H54 (cell line): Measurements from ENCODE around the gene NUDCD3.
"Not testable (repeated sequence)": the region's sequence is repeated elsewhere in the genome, so short reads cannot be mapped to it uniquely, and the experiment has no call there.

ENCODE experiments used
- DNase-seq: peaks from one replicate; pipeline ENCODE4 v3.0.0; 2011; ENCODE audit warnings: low spot score, mixed read lengths; ENCODE audit not compliant: insufficient read length
- FAIRE-seq: peaks from 3 replicates; lab custom pipeline; 2011; peaks lifted over from hg19 to GRCh38; lab: Jason Lieb, UNC
- POLR2A ChIP-seq: IDR thresholded peaks from 2 replicates; pipeline ENCODE4 v1.6.1; 2011; ENCODE audit warnings: low read depth, mild to moderate bottlenecking, low read length

NUDCD3 gene

DNA sequence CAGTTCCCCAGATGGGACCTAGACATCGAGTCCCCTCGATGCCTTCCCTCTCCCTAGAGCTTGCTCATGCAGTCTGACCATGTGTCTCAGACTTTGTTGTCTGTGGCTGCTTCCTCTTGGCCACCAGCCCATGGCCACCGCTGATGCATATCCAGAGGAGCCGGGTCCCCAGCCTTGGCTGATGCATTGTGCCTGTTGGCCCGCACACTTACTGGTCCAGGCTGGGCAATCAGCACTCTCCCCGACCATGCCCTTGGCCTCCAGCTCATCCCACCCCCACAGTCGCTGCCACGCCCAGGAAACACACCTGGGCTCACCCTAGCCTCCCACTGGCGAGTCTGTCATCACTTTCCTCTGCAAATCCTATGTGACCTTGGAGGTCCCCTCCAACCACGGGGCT, 40.5 kb upstream of the NUDCD3 start:
- DNase-seq (no peak), FAIRE-seq (no peak)
- no peak for TF ChIP-seq POLR2A

DNA sequence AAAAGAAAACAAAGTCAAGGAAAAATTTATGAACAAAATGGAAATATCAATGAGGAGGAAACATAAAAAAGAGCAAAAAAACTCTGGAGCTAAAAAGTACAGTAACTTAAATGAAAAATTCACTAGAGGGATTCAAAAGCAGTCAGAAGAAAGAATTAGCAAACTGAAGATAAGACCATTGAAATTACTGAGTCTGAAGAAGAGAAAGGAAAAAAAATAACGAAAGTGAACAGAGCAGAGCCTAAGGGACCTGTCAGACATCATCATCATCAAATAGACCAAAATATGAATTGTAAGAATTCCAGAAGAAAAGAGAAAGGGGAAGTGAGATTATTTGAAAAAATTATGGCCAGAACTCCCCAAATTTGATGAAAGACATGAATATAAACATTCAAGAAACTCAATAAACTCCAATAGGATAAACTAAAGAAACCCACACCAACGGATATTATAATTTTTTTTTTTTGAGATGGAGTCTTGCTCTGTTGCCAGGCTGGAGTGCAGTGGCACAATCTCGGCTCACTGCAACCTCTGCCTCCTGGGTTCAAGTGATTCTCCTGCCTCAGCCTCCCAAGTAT, 34.4 kb upstream of the NUDCD3 start:
- DNase-seq (no peak), FAIRE-seq (no peak)
- no peak for TF ChIP-seq POLR2A

DNA sequence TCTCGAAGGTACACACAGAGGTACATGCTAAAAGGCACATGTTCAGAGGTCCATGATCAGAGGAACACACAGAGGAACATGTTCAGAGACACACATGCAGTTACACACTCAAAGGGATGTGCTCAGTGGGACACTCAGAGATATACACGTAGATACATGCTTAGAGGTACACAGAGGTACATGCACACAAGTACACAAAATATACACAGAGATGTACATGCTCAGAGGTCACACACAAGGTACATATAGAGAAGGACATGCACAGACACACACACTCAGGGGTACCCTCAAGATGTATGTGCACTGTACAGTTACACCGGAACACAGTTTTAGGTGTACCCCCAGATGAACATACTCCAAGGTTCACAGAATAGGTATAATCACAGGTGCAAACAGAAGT, 31.9 kb upstream of the NUDCD3 start:
- FAIRE-seq (no peak), DNase-seq (no peak)
- TF ChIP-seq POLR2A = no peak

DNA sequence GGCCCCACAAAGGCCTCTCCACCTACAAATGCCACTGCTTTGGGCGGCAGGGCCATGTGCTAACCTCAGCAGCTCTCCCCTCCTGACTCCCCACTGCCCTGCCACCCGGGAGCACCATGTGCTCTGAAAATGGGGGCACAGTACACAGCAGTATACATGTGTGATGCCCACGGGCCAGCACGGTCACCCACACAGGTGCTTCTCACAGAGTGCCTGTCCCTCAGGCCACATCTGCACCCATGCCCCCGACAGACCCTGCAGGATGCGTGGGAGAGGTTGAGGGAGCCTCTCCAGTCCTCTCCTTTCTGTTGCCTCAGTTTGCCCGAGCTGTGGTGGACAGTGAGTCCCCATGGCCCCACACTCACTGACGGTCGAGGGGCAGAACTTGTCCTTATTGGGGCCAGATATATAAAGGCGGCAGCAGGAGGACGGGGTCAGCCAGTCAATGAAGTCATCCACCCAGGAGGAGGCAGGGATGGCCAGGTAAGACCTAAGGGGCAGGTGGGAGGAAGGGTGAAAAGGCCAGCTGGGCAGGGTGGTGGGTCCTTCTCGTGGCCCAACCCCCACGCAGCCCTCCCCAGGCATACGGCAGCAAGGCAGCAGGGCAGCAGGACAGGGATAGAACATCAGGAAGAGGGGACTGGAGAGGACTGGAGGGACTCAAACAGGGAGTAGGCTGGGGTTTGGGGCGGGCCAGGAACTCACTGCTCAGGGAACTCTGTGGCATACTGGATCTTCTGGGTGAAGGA, 31.1 kb upstream of the NUDCD3 start:
- no peak for TF ChIP-seq POLR2A
- no peak for DNase-seq
- no peak for FAIRE-seq

DNA sequence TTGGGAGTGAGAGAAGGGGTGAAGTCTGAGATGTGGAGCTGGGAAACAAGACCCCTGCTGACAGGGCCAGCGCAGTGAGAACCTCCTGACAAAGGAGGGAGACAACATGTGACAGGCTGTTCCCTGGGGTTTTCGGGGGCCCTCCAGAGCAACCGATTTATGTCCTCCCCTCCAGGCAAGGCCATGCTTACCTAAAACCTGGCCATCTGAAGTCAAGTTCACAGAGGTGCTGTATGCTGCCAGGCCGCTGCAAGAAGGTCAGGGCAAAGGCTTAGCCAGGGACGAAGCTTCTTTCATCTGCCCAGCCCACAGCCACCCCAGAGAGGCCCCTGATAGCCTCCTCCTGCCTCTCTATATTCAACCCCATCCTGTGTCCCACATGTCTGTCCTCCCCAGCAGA, 30.1 kb upstream of the NUDCD3 start:
- FAIRE-seq = no peak
- DNase-seq = no peak
- no peak for TF ChIP-seq POLR2A

DNA sequence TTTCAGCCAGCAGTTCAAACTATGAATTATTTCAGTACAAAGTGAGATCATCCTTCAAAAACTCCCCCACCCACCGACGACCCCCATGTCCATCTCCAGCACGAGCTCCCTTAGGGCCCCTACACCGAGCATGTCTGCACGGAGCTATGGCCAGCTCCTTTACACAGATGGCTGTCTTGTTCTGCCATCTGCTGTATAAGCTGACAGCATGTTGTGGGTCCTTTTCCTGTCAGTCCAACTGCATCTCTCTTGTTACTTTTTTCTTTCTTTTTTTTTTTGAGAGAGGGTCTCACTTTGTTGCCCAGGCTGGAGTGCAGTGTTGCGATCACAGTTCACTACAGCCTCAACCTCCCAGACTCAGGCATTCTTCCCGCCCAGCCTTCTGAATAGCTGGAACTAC, 29.1 kb upstream of the NUDCD3 start:
- TF ChIP-seq POLR2A = no peak
- DNase-seq = no peak
- no peak for FAIRE-seq

DNA sequence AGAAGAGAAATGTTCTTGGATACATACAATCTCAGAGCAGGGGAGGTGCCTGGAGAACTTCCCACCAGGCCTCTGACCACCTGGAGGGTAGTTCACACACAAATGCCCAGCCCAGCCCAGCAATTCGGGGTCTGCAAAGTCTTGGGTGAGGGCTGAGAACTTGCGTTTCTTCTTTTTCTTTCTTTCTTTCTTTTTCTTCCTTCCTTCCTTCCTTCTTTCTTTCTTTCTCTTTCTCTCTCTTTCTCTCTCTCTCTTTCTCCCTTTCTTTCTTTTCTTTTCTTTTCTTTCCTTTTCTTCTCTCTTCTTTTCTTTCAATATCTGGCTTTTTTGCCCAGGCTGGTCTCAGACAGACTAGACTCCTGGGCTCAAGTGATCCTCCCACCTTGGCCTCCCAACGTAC, 28.3 kb upstream of the NUDCD3 start:
- no peak for TF ChIP-seq POLR2A
- no peak for FAIRE-seq
- DNase-seq = no peak

DNA sequence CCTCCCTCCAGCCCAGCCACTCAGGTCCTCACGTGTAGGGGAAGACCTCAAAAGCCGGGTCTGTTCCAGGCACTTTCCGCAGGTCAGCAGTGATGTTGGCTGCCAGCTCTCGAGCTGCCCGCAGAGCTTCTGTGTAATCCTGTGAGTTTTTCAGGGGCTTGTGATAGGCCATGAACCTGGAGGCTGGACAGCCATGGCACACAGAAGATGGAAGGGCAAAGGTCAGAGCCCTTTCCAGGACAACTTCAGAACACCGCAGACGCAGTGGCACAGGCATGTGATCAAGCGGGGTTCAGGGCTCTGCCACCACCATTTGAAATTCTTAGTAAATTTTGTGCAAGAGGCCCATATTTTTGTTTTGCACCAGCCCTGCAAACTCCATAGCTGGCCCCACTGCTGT, 26.7 kb upstream of the NUDCD3 start:
- TF ChIP-seq POLR2A = no peak
- no peak for DNase-seq
- no peak for FAIRE-seq

DNA sequence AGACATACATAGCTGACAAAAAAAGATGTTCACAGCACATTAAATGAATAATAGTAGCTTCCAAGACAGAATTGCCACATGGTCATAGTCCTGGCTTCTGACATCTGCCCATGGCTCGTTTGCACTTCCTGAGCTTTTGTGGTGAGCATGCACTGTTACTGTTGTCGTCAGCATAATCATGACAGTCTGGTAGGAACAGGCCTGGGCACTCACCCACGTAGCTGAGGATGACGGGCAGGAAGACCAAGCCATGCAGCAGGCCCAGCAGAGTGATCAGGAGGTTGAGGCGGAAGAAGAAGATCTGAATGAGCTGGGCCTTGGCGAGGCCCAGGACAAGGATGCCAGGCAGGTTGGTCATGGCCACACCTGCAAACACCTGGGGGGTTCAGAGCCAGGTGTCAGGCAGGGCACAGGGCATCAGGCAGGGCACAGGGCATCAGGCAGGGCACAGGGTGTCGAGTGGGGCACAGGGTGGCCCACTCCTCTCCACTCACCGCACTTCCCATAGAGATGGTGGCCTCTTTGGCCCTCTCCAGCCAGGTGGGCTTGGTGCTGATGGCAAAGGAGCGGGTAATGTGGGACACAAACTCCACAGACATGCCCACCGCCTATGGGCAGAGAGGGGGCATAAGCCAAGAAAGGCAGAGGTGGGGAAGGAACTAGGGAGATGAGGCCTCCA, 25.3 kb upstream of the NUDCD3 start:
- DNase-seq = no peak
- TF ChIP-seq POLR2A = no peak
- FAIRE-seq = no peak

DNA sequence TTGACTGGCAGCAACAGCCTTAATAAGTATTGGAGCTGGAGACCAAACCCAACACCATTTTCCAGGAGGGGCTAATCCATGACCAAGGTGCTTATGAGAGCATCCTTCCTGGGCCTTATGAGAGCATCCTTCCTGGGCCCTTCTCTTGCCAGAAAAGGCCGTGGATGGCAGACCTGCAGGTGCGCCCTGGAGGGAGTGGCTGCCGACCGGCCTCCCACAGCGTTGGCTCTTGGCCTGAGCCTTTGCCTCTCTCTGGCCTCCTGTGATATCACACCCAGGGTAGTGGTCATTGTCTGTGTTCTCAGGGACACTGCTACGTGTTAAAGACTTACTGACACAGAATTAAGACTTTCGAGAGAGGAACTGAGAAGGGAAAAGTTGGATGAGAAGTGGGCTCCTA, 22.3 kb upstream of the NUDCD3 start:
- TF ChIP-seq POLR2A = no peak
- DNase-seq (no peak), FAIRE-seq (no peak)

DNA sequence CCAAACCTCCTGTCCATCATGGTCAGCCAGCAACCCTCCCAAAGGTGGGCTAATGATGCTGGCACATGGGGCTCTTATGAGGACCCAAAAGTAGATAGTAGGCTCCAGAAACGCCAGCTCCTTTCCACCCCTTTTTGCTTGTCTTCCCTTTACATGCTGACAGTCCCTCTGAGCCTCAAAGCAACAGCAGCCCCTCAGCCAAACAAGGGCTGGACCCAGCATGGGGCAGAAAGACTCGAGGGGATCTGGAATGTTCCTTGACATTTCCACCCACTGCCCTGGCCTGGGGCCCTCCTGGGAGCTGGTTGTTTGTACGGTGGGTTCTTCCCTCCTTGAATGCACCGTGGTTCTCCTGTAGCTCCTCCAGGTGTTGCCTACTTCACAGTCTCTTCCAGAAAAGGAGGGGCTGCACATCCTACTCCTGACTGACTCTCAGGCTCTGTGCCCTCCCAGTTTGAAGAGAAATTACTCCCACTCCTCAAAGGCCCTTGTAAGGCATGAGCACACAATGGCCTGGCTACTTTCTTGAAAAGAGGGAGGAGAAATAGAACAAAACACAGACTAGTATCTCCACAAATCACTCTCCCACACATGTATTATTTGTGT, 21.5 kb upstream of the NUDCD3 start:
- FAIRE-seq = no peak
- no peak for TF ChIP-seq POLR2A
- DNase-seq = no peak

DNA sequence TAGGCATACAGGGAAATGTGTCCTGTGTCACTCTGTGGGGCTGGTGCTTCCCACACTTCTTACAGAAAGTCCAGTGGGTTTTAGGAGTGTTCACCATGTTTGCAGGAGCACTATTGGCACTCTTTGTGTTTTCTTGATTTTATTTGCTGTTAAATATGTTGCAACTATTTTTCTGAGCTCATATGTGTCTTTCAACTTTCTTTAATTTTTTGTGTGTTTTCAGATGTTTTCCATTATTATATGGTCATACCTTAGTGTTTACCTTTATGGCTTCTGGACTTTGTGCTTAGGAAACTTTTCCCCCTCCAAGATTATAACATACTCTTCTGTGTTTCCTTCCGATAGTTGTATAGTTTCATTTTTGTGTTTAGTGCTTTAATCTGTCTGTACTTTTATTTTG, 20.8 kb upstream of the NUDCD3 start:
- DNase-seq = no peak
- no peak for FAIRE-seq
- TF ChIP-seq POLR2A = no peak

DNA sequence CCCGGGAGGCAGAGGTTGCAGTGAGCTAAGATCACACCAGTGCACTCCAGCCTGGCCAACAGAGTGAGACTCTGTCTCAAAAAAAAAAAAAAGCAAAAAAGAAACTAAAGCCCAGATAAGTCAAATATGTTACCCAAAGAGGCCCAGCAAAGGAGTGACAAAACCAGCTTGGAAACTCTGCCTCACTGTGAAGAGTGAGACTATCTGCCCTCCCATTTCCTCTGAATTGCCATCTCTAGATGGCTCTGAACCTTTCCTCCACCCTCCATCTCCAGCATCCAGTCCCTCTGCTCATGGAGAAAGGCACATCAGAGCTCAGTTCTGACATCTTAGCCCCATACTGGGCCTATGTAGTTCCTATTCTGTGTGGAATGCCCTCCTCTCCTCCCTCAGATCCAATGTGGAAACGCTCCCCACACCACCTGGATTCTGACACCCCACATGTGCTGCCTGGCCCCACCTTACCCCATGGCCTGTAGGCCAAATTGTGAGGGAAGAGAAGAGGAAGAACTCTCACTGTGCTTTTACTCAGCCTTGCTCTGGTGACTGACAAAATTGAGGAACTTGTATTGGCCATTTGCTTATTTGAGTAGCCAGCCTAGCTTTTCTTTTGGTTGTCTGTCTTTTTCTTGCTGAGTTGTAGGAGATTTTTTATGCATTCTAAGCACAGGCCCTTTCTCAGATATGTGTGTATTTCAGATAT, 18.0 kb upstream of the NUDCD3 start:
- no peak for TF ChIP-seq POLR2A
- FAIRE-seq (no peak), DNase-seq (no peak)

DNA sequence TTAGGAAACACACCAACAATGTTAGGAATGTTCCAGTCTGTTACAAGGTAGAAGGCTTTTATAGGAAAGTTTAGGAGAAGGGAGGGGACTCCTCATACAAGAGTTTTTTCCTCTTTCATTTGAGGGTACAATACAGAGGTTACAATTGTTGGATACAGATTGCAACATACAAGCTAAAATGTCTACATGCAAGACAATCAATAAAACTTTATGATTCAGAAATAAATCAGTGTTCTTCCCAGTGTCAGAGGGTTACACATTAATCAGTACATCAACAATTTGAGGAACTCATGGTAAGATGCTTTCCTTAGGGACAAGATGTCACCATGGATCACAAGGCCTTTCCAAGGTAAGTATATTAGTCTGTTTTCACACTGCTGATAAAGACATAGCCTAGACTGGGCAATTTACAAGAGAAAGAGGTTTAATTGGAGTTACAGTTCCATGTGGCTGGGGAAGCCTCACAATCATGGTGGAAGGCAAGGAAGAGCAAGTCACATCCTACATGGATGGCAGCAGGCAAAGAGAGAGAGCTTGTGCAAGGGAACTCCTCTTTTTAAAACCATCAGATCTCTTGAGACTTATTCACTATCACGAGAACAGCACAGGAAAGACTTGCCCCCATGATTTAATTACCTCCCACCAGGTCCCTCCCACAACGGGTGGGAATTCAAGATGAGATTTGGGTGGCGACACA, 16.3 kb upstream of the NUDCD3 start:
- DNase-seq, FAIRE-seq: not testable (repeated sequence)
